IMR-90 (cell line): Measurements from ENCODE around the gene CDCP2. TPM values are rescaled to one million over a fixed set of nuclear protein-coding genes. Genes with fewer than 3 reads are reported as not detected.

Source experiments
- ATAC-seq: fragments of 200-7000 bp; cut with Tn5 transposase; 2 replicates; pipeline ENCODE4 v1.9.1; 2020; ENCODE audit warnings: low read depth, mild to moderate bottlenecking, moderate library complexity
- BruUV-seq: library from RNA; stranded (reverse); fragments of 400-500 nt; replicated peaks from 2 replicates; lab custom pipeline; 2021; lab: Mats Ljungman, UMichigan
- CTCF ChIA-PET: fragments of 300-600 bp; formaldehyde crosslinking; extraction: SDS; loops from one replicate; lab custom pipeline; 2021; ENCODE audit warnings: antibody characterized with exemption; lab: Yijun Ruan, JAX
- POLR2A ChIA-PET: fragments of 300-600 bp; sonication (Branson Sonifier 250); formaldehyde crosslinking; loops from one replicate; lab custom pipeline; 2022; ENCODE audit warnings: antibody characterized with exemption; ENCODE audit not compliant: unreplicated experiment; lab: Charles Lee
- DNase-seq: peaks from one replicate; pipeline ENCODE4 v3.0.0; 2013
- H2AFZ ChIP-seq: replicated peaks from 2 replicates; pipeline ENCODE3; 2013; ENCODE audit warnings: low read length, mild to moderate bottlenecking; ENCODE audit not compliant: poor library complexity
- H2AK5ac ChIP-seq: 2 replicates; pipeline ENCODE4 v1.6.1; 2013; ENCODE audit warnings: low read depth, low read length, inconsistent platforms
- H2AK9ac ChIP-seq: replicated peaks from 2 replicates; pipeline ENCODE3; 2013; ENCODE audit warnings: mild to moderate bottlenecking, low read depth, low read length, moderate library complexity; ENCODE audit not compliant: poor library complexity
- H2BK120ac ChIP-seq: 2 replicates; pipeline ENCODE4 v1.6.1; 2013; ENCODE audit warnings: low read depth, low read length, inconsistent platforms
- H2BK15ac ChIP-seq: 3 replicates; pipeline ENCODE4 v1.6.1; 2013; ENCODE audit warnings: low read depth, low read length, inconsistent platforms
- H2BK20ac ChIP-seq: 2 replicates; pipeline ENCODE4 v1.6.1; 2013; ENCODE audit warnings: low read depth, mild to moderate bottlenecking, inconsistent platforms, low read length, moderate library complexity
- H2BK5ac ChIP-seq: 2 replicates; pipeline ENCODE4 v1.6.1; 2013; ENCODE audit warnings: mild to moderate bottlenecking, low read depth, low read length, inconsistent platforms; ENCODE audit not compliant: poor library complexity, severe bottlenecking
- H3K14ac ChIP-seq: replicated peaks from 2 replicates; pipeline ENCODE4 v1.6.1; 2013; ENCODE audit warnings: low read depth, low read length, inconsistent platforms
- H3K18ac ChIP-seq: 2 replicates; pipeline ENCODE4 v1.6.1; 2013; ENCODE audit warnings: low read depth, low read length, control low read depth
- H3K23ac ChIP-seq: 2 replicates; pipeline ENCODE4 v1.6.1; 2013; ENCODE audit warnings: low read depth, low read length, inconsistent platforms
- H3K27ac ChIP-seq: 2 replicates; pipeline ENCODE4 v1.5.1; 2013; ENCODE audit warnings: mild to moderate bottlenecking, control low read depth, low read length; ENCODE audit not compliant: insufficient read depth
- H3K27me3 ChIP-seq: 2 replicates; pipeline ENCODE4 v1.6.1; 2013; ENCODE audit warnings: low read length; ENCODE audit not compliant: control insufficient read depth, insufficient read depth
- H3K36me3 ChIP-seq: 2 replicates; pipeline ENCODE4 v1.6.1; 2013; ENCODE audit warnings: low read length, mixed read lengths; ENCODE audit not compliant: control insufficient read depth, insufficient read depth
- H3K4ac ChIP-seq: 2 replicates; pipeline ENCODE4 v1.6.1; 2013; ENCODE audit warnings: low read depth, low read length, inconsistent platforms
- H3K4me1 ChIP-seq: 2 replicates; pipeline ENCODE4 v1.6.1; 2013; ENCODE audit warnings: low read length, mixed read lengths; ENCODE audit not compliant: control insufficient read depth, insufficient read depth
- H3K4me2 ChIP-seq: 2 replicates; pipeline ENCODE4 v1.6.1; 2013; ENCODE audit warnings: low read depth, mild to moderate bottlenecking, control low read depth, low read length, moderate library complexity
- H3K4me3 ChIP-seq: 2 replicates; pipeline ENCODE4 v1.5.1; 2013; ENCODE audit warnings: low read depth, mild to moderate bottlenecking, control low read depth, low read length, moderate library complexity; ENCODE audit not compliant: insufficient read depth
- H3K56ac ChIP-seq: 2 replicates; pipeline ENCODE4 v1.6.1; 2013; ENCODE audit warnings: low read length, inconsistent platforms; ENCODE audit not compliant: insufficient read depth; ENCODE audit errors: extremely low read depth
- H3K79me1 ChIP-seq, 2 experiments: 2 replicates each; pipeline ENCODE4 v1.6.1; 2013; ENCODE audit warnings: low read length in 2 of 2, inconsistent platforms in 1 of 2, low read depth in 1 of 2
- H3K9ac ChIP-seq: 2 replicates; pipeline ENCODE4 v1.6.1; 2013; ENCODE audit warnings: low read depth, low read length, control low read depth
- H3K9me1 ChIP-seq: 2 replicates; pipeline ENCODE4 v1.6.1; 2013; ENCODE audit warnings: low read length, inconsistent platforms; ENCODE audit not compliant: insufficient read depth
- H3K9me3 ChIP-seq: 2 replicates; pipeline ENCODE4 v1.6.1; 2013; ENCODE audit warnings: low read length; ENCODE audit not compliant: control insufficient read depth, insufficient read depth
- H4K20me1 ChIP-seq: 2 replicates; pipeline ENCODE4 v1.6.1; 2013; ENCODE audit warnings: low read length, inconsistent platforms; ENCODE audit not compliant: insufficient read depth
- H4K5ac ChIP-seq: 2 replicates; pipeline ENCODE4 v1.6.1; 2013; ENCODE audit warnings: mild to moderate bottlenecking, low read depth, low read length, control low read depth
- H4K8ac ChIP-seq, 2 experiments: 2 replicates each; pipeline ENCODE4 v1.6.1; 2013; ENCODE audit warnings: low read depth in 2 of 2, low read length in 2 of 2, control low read depth in 1 of 2, inconsistent platforms in 1 of 2
- H4K91ac ChIP-seq: 2 replicates; pipeline ENCODE4 v1.6.1; 2013; ENCODE audit warnings: low read depth, low read length, inconsistent platforms; ENCODE audit not compliant: insufficient read depth
- BHLHE40 ChIP-seq: fragments of 150-350 bp; IDR thresholded peaks from 2 replicates; pipeline ENCODE4 v1.6.1; 2016; ENCODE audit warnings: mild to moderate bottlenecking, low read depth, low read length
- CEBPB ChIP-seq: IDR thresholded peaks from 2 replicates; pipeline ENCODE4 v1.6.1; 2012; ENCODE audit warnings: low read depth, low read length, improper control_type of control experiment
- MAFK ChIP-seq: IDR thresholded peaks from 2 replicates; pipeline ENCODE4 v1.6.1; 2012; ENCODE audit warnings: low read depth, low read length, improper control_type of control experiment
- MXI1 ChIP-seq: IDR thresholded peaks from 2 replicates; pipeline ENCODE4 v1.6.1; 2012; ENCODE audit warnings: low read depth, mild to moderate bottlenecking, low read length, moderate library complexity, borderline replicate concordance
- NFE2L2 ChIP-seq: fragments of 150-350 bp; IDR thresholded peaks from 2 replicates; pipeline ENCODE4 v1.6.1; 2016; ENCODE audit warnings: low read depth, mild to moderate bottlenecking, low read length
- RCOR1 ChIP-seq: IDR thresholded peaks from 2 replicates; pipeline ENCODE4 v1.6.1; 2012; ENCODE audit warnings: mild to moderate bottlenecking, low read length, improper control_type of control experiment; ENCODE audit not compliant: insufficient replicate concordance
- WGBS, 2 experiments: methylation state at CpG; one replicate each; pipeline versions ENCODE4 v1.1.5 to v1.1.7; 2013; ENCODE audit warnings: missing lambda C conversion rate in 2 of 2; ENCODE audit not compliant: insufficient read length in 1 of 2; ENCODE audit errors: extremely low coverage in 2 of 2; 5-methylcytosine and 5-hydroxymethylcytosine counted together
- dilution Hi-C: fragments of 300-500 bp; cut with HindIII; formaldehyde crosslinking; loops from one replicate; pipeline ENCODE4 v1.14.3; 2018; ENCODE audit warnings: low sequenced_read_pairs; ENCODE audit not compliant: unreplicated experiment
- in situ Hi-C: fragments of 300-500 bp; cut with MboI; formaldehyde crosslinking; loops from 3 replicates; pipeline ENCODE4 v1.14.3; 2019; ENCODE audit warnings: low sequenced_read_pairs, inconsistent platforms, mixed read lengths
- intact Hi-C: fragments of 100-400 bp; cut with micrococcal nuclease; formaldehyde crosslinking; loops from 2 replicates; pipeline ENCODE4 v1.10.0; 2022
- polyA plus RNA-seq, 3 experiments: library from polyadenylated mRNA; depleted of rRNA; stranded (reverse); fragments of >200 nt; gene quantifications; 2 replicates each; pipeline ENCODE4 v1.2.3, GENCODE V29; 2012; ENCODE audit warnings: low replicate concordance in 1 of 3
- total RNA-seq: library from RNA; depleted of rRNA; stranded (reverse); fragments of >200 nt; gene quantifications from 2 replicates; pipeline ENCODE4 v1.2.3, GENCODE V29; 2012

CDCP2 gene
- total and polyA plus RNA-seq, 2 of the 4 experiments (the other 2 are of a cell fraction), result not detected

DNA sequence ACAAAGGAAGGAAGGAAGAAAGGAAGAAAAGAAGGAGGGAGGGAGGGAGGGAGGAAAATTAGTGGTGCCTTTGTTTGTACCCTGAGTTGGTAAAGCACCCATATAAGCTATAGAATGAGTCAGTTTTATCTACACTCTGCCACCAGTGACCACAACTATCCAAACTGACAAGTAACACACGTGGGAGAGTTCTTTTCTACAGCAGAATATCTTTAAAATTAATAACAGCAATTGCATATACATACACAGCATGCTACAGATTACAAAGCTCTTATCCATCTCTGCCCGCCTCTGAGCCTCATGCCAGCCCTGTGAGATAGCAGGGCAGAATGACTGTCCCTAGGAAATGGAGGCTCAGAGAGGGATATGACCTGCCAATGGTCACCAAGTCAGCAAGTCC, 20.3 kb downstream of the CDCP2 start:
- POLR2A ChIA-PET, result no interaction called here
- H3K27ac ChIP-seq, result no peak overlapping the region
- H4K8ac ChIP-seq, result no peak overlapping the region
- no CpG with 5 or more reads among the region's 2 CpGs for WGBS, 2 experiments
- ATAC-seq, result peak; percentile 40
- H3K14ac ChIP-seq, result no peak overlapping the region
- no peak overlapping the region for H3K9ac ChIP-seq
- no peak overlapping the region for H2BK5ac ChIP-seq
- in situ Hi-C loops (no loop called here), intact Hi-C loops (no loop called here), dilution Hi-C loops (no loop called here)
- H3K79me1 ChIP-seq, result no peaks in the 10 kb centered on the region
- no peak overlapping the region for H2BK20ac ChIP-seq
- H2BK15ac ChIP-seq, result no peak overlapping the region
- H4K91ac ChIP-seq, result no peak overlapping the region
- no TSS peak for BruUV-seq
- no peaks in the 10 kb centered on the region for H3K36me3 ChIP-seq
- no peak overlapping the region for H2BK120ac ChIP-seq
- H3K4me3 ChIP-seq, result no peak overlapping the region
- H2AFZ ChIP-seq, result peak overlapping the region; percentile 58
- DNase-seq, result peak; percentile 62
- H4K20me1 ChIP-seq, result no peaks in the 10 kb centered on the region; the same call in 1 of the 2 replicates
- CTCF ChIA-PET, result no interaction called here
- no peak overlapping the region for H3K4me2 ChIP-seq
- peak overlapping the region; percentile 56; the same call in 1 of the 2 replicates for H2AK5ac ChIP-seq
- no peaks in the 10 kb centered on the region for H3K9me3 ChIP-seq
- peaks cover 19% of the 10 kb centered on the region for H3K4me1 ChIP-seq
- no peak overlapping the region for H3K18ac ChIP-seq
- peak overlapping the region; percentile 65 for H2AK9ac ChIP-seq
- no peak overlapping the region for H3K23ac ChIP-seq
- H3K4ac ChIP-seq, result no peak overlapping the region
- H3K27me3 ChIP-seq, result peaks cover 2% of the 10 kb centered on the region; the same call in 1 of the 2 replicates
- TF ChIP-seq NFE2L2, result no peak
- TF ChIP-seq RCOR1, result no peak
- TF ChIP-seq MAFK, result no peak
- no peak for TF ChIP-seq CEBPB
- TF ChIP-seq MXI1, result no peak
- TF ChIP-seq BHLHE40, result peak; percentile 22; the same call in 1 of the 2 replicates
- peaks cover 15% of the 10 kb centered on the region for H3K9me1 ChIP-seq
- H3K56ac ChIP-seq, result no peak overlapping the region
- no peak overlapping the region for H4K5ac ChIP-seq
